HG03457 (cell line): ENCODE measurements around the gene PRRC2B.
"Not testable (repeated sequence)": the region's sequence is repeated elsewhere in the genome, so short reads cannot be mapped to it uniquely, and the experiment has no call there.

Experiments used
- ATAC-seq: cut with Tn5 transposase; IDR thresholded peaks from one replicate; pipeline ENCODE4 v1.9.1; 2021; ENCODE audit warnings: moderate number of reproducible peaks; ENCODE audit not compliant: unreplicated experiment

The PRRC2B gene

DNA sequence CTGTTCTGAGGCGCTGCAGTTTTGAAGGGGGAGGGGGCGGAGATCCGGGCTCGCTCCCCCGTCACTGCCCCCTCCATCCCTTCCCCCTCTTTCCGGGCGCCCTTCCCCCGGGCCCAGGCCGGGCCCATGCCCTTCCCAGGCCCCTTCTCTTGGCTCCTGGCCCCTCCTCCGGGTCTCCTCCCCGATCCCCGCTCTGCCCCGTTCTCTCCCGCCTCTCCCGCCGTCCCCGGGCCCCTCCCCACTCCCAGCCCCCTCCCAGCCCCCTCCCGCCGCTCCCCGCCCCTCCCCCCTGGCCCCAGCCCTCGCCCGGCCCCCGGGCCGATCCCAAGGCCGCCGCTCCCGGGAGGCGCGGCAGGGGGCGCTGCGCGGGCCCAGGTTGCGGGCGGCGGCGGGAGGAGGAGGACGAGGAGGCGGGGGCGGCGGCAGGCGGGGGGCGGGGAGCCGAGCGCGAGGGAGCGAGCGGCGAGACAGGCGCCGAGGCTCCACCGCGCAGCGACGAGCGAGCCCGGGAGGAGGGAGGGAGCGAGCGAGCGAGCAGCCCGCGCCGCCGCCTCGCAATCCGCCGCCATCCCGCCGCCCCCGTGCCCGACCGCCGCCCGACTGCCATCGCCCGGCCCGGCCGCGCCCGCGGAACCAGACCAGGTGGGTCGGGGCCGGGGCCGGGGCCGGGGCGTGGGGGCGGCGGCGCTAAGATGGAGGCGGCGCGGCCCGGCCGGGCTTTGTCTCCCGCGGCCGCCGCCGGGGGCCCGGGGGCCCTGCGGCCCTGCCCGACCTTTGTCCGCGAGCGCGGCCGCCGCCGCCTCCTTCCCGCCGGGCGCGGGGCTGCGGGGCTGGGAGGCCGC, at the start of gene PRRC2B:
Gene PRRC2B, plus strand, starts transcription at position 465 of the 842 bp plus-strand sequence. CDS start 36,059 bp downstream, outside the sequence.
- ATAC-seq = peak; percentile 36

DNA sequence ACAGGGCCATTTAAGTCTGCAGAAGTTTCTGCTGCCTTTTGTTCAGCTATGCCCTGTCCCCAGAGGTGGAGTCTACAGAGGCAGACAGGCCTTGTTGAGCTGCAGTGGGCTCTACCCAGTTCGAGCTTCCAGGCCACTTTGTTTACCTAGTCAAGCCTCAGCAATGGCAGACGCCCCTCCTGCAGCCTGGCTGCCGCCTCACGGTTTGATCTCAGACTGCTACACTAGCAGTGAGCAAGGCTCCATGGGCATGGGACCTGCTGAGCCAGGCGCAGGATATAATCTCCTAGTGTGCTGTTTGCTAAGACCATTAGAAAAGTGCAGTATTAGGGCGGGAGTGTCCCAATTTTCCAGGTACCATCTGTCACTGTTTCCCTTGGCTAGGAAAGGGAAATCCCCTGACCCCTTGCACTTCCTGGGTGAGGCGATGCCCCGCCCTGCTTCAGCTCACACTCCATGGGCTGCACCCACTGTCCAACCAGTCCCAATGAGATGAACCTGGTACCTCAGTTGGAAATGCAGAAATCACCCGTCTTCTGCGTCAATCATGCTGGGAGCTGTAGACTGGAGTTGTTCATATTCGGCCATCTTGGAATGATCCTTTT, 48.9 kb upstream of the PRRC2B start:
- ATAC-seq = not testable (repeated sequence)

DNA sequence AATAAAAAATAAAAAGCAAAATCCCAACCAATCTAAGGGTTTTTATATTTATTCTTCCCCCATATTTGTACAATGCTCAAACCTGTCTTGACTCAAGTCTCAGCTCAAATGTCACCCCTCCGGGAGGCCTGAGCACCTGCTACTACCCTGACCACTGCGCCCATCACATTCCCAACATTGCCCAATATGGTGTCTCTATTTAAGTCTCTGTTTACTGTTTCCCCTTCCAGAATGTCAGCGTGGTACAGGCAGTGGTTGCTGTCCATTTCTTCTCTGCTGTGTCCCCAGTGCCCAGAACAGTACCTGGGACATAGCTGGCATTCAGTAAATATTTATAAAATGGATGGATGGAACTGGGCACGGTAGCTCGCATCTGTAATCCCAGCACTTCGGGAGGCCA, 47.3 kb upstream of the PRRC2B start:
- no peak for ATAC-seq

DNA sequence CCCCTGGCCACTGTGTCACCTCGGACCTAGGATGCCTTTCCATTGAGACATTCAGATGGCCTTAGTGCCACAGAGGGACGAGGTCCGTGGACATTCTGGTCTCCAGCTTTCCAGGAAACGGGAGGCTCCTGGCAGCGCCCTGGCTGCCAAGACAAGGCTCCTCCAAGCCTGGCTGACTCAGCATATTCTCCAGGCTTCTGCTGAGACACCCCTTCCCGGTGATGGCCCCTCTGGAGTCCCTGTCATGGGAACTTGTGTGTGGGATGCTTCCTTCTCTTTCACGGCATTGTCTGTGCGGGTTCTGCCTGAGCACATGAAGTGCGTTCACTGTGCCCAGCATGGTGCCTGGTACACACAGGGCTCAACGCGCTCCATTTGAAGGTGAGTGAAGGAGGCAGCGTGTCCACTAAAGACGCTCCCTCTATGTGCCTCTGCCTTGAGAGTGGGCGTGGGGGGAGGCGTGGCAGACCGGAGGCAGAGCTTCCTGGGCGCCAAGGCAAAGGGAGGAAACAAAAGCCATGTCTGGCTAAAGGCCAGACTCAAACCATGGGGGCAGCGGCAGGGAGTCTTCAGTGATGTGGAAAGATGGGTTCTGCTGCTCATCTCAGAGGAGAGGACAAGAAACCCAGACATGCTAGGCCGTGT, 46.4 kb upstream of the PRRC2B start:
- no peak for ATAC-seq

- ATAC-seq = no peak
Observed at GRCh38 chr9:131348631-131349521, 45.0 kb upstream of the PRRC2B start.

DNA sequence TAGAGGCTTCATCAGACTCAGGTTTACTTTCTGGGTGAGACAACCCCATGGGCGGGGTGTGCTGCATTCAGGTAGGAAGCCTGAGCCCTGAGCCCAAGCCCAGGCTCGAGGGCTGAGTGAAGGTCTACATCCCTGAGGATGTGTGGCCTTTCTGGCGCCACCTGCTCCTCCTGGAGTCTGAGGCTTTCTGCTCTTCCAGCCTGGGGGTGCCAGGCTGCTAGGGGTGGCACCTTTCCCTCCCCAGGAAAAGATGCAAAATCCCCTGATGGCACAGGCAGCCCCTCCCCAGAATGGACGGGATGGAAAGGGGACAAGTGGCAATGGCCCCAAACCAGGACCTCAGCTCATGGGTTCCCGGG, 44.4 kb upstream of the PRRC2B start:
- no peak for ATAC-seq

DNA sequence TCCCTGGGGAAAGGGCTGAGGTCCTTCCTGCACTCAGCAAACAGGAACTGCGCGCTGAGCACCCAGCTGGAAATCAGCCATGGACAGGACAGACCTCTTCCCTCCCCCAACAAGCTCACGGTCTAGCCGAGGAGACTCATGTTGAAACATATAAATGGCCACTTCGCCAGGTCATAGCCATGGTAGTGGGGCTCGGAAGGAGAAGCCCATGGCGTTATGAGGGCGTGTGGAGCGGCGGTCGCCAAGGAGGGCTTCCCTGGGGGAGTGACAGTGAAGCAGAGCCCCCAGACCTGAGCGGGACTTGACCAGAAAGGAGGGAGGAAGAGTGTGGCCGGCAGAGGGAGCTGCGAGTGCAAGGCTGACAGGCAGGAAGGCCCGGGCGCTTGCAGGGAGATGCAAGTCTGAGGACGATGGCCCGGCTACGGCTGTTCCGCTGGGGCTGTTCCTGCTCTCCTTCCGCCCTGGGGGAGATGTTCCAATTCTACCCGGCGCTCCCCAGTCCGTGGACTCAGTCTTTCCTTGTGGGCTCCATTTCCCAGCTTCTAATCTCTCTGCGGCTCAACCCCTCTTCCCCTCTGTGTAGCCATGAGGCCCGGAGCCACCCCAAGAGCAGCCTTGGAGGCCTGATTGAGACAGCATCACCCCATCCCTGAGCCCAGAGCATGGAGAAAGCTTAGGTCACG, 43.9 kb upstream of the PRRC2B start:
- ATAC-seq = no peak

- ATAC-seq = not testable (repeated sequence)
Observed at GRCh38 chr9:131356479-131356878, 37.4 kb upstream of the PRRC2B start.

- no peak for ATAC-seq
Observed at GRCh38 chr9:131358556-131358955, 35.3 kb upstream of the PRRC2B start.

DNA sequence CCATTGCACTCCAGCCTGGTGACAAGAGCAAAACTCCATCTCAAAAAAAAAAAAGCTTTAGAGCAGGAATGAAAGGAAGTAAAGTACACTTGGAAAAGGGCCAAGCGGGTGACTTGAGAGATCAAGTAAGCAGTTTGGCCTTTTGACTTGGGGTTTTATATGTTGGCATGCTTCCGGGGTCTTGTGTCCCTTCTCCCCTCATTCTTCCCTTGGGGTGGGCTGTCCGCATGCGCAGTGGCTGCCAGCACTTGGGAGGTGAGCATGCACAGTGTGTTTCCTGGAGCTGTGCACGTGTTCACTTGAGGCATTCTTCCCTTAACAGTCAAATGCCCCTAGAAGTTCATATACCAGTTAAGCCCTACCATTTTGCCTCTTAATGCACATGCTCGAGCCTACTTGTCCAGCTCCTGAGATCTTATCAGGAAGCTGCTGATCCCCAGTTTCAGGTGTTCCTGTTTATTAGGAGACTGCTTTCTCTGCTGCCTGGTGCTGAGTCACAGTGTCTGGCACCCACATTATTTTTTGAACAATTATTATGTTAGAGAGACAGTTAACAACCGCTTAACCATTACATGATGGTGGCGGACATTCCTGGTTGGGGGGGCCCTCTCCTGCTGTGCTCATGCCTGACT, 32.6 kb upstream of the PRRC2B start:
- no peak for ATAC-seq

DNA sequence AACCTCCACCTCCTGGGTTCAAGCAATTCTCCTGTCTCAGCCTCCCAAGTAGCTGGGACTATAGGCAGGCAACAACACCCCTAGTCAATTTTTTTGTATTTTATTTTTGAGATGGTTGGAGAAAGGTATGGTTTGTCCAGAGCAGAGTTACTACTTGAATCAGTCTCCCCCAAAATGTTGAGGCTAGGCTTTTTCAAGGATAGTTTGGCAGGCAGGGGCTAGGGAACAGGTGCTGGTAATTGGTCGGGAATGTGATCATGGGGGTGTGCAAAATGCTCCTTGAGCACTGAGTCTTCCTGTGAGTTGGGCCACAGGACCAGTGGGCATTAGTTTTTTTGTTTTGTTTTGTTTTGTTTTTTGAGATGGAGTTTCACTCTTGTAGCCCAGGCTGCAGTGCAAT, 28.3 kb upstream of the PRRC2B start:
- ATAC-seq = no peak

DNA sequence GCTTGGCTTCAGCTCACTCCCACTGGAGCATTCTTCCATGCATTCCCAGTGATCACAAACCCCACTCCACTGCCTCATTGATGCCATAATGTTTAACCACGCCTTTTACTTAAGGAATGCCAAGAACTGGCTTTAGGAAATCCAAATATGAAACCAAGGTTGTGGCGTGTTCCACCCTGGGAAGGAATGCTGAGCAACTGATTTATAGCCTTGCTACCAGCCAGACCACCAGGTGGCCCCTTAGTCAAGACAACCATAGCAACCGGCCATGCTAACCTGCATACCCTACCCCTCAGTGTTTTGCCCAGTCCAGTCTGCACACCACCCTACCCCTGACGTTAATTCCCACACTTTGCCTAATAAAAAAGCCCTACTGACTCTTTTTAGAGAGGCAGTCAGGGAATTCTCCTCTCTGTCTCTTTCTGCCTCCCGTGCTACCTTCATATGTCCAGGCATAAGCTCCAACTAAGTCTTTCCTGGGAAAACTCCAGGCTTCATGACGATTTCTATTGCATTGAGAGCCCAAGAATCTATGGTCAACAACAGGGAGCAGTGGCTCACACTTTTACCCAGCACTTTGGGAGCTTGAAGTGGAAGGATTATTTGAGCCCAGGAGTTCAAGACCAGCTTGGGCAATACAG, 27.0 kb upstream of the PRRC2B start:
- no peak for ATAC-seq

- ATAC-seq = no peak
Observed at GRCh38 chr9:131367450-131367849, 26.4 kb upstream of the PRRC2B start.

DNA sequence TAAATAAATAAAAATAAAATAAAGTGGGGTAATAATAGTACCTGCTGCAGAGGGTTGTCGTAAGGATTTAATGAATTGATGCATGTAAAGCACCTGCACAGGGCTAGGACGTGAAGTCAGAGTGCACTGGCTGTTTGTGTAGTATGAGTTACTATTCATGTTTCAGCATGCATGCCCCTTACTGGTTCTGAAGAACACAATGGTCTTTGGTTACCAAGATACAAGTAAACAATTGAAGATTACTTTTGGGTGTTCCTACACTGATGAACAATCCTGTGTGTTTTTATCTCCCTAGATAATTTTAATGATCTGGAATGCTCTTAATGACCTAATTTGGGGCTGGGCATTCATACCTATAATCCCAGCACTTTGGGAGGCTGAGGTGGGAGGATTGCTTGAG, 23.2 kb upstream of the PRRC2B start:
- ATAC-seq = no peak

- ATAC-seq = not testable (repeated sequence)
Observed at GRCh38 chr9:131372599-131372973, 21.3 kb upstream of the PRRC2B start.

- ATAC-seq = not testable (repeated sequence)
Observed at GRCh38 chr9:131374638-131375037, 19.2 kb upstream of the PRRC2B start.

DNA sequence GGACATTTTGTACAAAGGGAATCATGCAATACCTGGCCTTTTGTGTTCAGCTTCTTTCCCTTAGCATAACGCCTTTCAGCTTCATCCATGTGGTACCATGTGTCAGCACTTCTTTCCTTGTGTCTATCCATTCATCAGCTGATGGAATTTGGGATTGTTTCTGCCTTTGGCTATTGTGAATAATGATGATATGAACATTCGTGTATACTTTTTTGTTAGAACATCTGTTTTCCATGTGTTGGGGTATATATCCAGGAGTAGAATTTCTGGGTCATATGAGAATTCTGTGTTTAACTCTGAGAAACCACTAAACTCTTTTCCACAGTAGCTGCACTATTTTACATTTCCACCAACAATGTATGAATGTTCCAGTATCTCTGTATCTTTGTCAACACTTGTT, 14.8 kb upstream of the PRRC2B start:
- ATAC-seq = no peak

GRCh38 chr9:131382850-131383729, 10.8 kb upstream of the PRRC2B start:
- no peak for ATAC-seq

GRCh38 chr9:131385296-131385695, 8.6 kb upstream of the PRRC2B start:
- no peak for ATAC-seq
